HepG2 (cell line): ENCODE data around the gene UGT2A3. TPM values are rescaled to one million over a fixed set of nuclear protein-coding genes. Genes with fewer than 3 reads are reported as not detected.
A peak's percentile ranks its signal among the peaks of the same experiment; 100 is the strongest.

Experiments used
- BCLAF1 ChIP-seq: fragments of 450-650 bp; IDR thresholded peaks from 2 replicates; pipeline ENCODE4 v1.6.1; 2017; ENCODE audit warnings: mild to moderate bottlenecking
- ELF4 ChIP-seq: sonication (generic); formaldehyde crosslinking; IDR thresholded peaks from 2 replicates; pipeline ENCODE4 v1.5.0; 2020; ENCODE audit warnings: missing genetic modification reagents, mild to moderate bottlenecking, moderate library complexity, borderline replicate concordance
- FOXP1 ChIP-seq, 2 experiments: fragments of 450-650 bp in 1 of 2; IDR thresholded peaks; 2 replicates each; pipeline ENCODE4 v1.6.1; 2017 to 2018; ENCODE audit warnings: antibody characterized with exemption in 1 of 2
- HHEX ChIP-seq: IDR thresholded peaks from 2 replicates; pipeline ENCODE4 v1.6.1; 2016; ENCODE audit warnings: control low read depth
- HMGXB3 ChIP-seq: sonication (generic); formaldehyde crosslinking; IDR thresholded peaks from 2 replicates; pipeline ENCODE4 v1.4.0; 2020; ENCODE audit warnings: missing genetic modification reagents, borderline replicate concordance
- JARID2 ChIP-seq: sonication (generic); formaldehyde crosslinking; IDR thresholded peaks from 2 replicates; pipeline ENCODE4 v1.8.1; 2023; ENCODE audit warnings: missing genetic modification reagents, inconsistent platforms; ENCODE audit not compliant: insufficient replicate concordance
- MBD4 ChIP-seq: IDR thresholded peaks from 2 replicates; pipeline ENCODE4 v1.6.1; 2012; ENCODE audit warnings: low read length, inconsistent platforms, borderline replicate concordance
- MNT ChIP-seq: fragments of 450-650 bp; IDR thresholded peaks from 2 replicates; pipeline ENCODE4 v1.6.1; 2016
- PRPF4 ChIP-seq: fragments of 200-400 bp; formaldehyde crosslinking; IDR thresholded peaks from 2 replicates; pipeline ENCODE4 v1.6.1; 2016; ENCODE audit warnings: low read length, low read depth; ENCODE audit not compliant: poor library complexity, severe bottlenecking
- SALL1 ChIP-seq: sonication (generic); formaldehyde crosslinking; IDR thresholded peaks from 2 replicates; pipeline ENCODE4 v1.8.0; 2022; ENCODE audit warnings: mild to moderate bottlenecking, missing genetic modification reagents
- SP2 ChIP-seq: sonication (generic); formaldehyde crosslinking; IDR thresholded peaks from 2 replicates; pipeline ENCODE4 v1.5.1; 2020; ENCODE audit warnings: mild to moderate bottlenecking, missing genetic modification reagents
- SPEN ChIP-seq: sonication (generic); formaldehyde crosslinking; IDR thresholded peaks from 2 replicates; pipeline ENCODE4 v1.5.1; 2020; ENCODE audit warnings: low read depth, mild to moderate bottlenecking, missing genetic modification reagents
- ZBTB20 ChIP-seq: sonication (generic); formaldehyde crosslinking; IDR thresholded peaks from 2 replicates; pipeline ENCODE4 v1.8.1; 2023; ENCODE audit warnings: missing genetic modification reagents, low read depth, mild to moderate bottlenecking, borderline replicate concordance
- ZGPAT ChIP-seq: IDR thresholded peaks from 2 replicates; pipeline ENCODE4 v1.6.1; 2016; ENCODE audit warnings: mild to moderate bottlenecking
- ZNF136 ChIP-seq: sonication (generic); formaldehyde crosslinking; IDR thresholded peaks from 2 replicates; pipeline ENCODE4 v1.8.1; 2022; ENCODE audit warnings: low read depth, mild to moderate bottlenecking, moderate library complexity, missing genetic modification reagents
- ZNF24 ChIP-seq: fragments of 450-650 bp; IDR thresholded peaks from 2 replicates; pipeline ENCODE4 v1.6.1; 2017; ENCODE audit warnings: antibody characterized with exemption, mild to moderate bottlenecking
- ZNF451 ChIP-seq: sonication (generic); formaldehyde crosslinking; IDR thresholded peaks from 2 replicates; pipeline ENCODE4 v1.5.0; 2020; ENCODE audit warnings: mild to moderate bottlenecking, missing genetic modification reagents
- polyA plus RNA-seq, 8 experiments: library from polyadenylated mRNA; depleted of rRNA in 3 of 8; stranded (reverse) in 7 of 8; unstranded in 1 of 8; fragments of >200 nt; fragmentation: Illumina TruSeq in 4 of 8; extraction: Trizol in 4 of 8; gene quantifications; 2 replicates each; pipeline versions ENCODE4 v1.2.1 to v1.2.3, GENCODE V29; 2011 to 2016; ENCODE audit warnings: low read depth in 4 of 8, missing spikeins in 1 of 8, mixed read lengths in 1 of 8; ENCODE audit not compliant: insufficient read depth in 1 of 8
- total RNA-seq, 5 experiments: library from RNA; depleted of rRNA; stranded (reverse); fragments of >200 nt; fragmentation: Illumina TruSeq; extraction: Trizol; gene quantifications; 2 replicates each; pipeline ENCODE4 v1.2.3, GENCODE V29; 2016; ENCODE audit warnings: low read depth in 1 of 5

The UGT2A3 gene
- total and polyA plus RNA-seq, 2 of the 13 experiments (the other 11 are each of a cell fraction or from before 2014, with no cell fraction given), result 61.3 to 97.2 TPM

GRCh38 chr4:68951078-68951805 is at the start of gene UGT2A3 (continued):
- TF ChIP-seq ZGPAT, result peak; percentile 85
- peak; percentile 60; the same call in 1 of the 2 replicates for TF ChIP-seq MBD4
- TF ChIP-seq FOXP1 (IDR thresholded peaks at IDR 0.05), result no peak
- peak; percentile 69 for TF ChIP-seq FOXP1 (CRISPR knock-in tag; IDR thresholded peaks at IDR 0.05)
- peak; percentile 82 for TF ChIP-seq ZBTB20
- no peak for TF ChIP-seq ZNF24
- peak; percentile 75; the same call in 1 of the 2 replicates for TF ChIP-seq ELF4
- TF ChIP-seq PRPF4, result no peak
- no peak for TF ChIP-seq ZNF451 (CRISPR knock-in tag)
- no peak for TF ChIP-seq SP2
- TF ChIP-seq MNT, result peak; percentile 47
- TF ChIP-seq JARID2, result no peak
- TF ChIP-seq BCLAF1, result no peak
- TF ChIP-seq ZNF136 (CRISPR knock-in tag), result no peak
- TF ChIP-seq SALL1 (CRISPR knock-in tag), result peak; percentile 98
- TF ChIP-seq SPEN (CRISPR knock-in tag), result peak; percentile 80; the same call in 1 of the 2 replicates
- TF ChIP-seq HMGXB3 (CRISPR knock-in tag), result peak; percentile 66; the same call in 1 of the 2 replicates
- TF ChIP-seq HHEX (CRISPR knock-in tag), result peak; percentile 88
